HFFc6 (cell line): ENCODE measurements around the gene SLC16A12. TPM values are rescaled to one million over a fixed set of nuclear protein-coding genes. Genes with fewer than 3 reads are reported as not detected.
A peak's percentile ranks its signal among the peaks of the same experiment; 100 is the strongest.

Source experiments
- DNase-seq: peaks from one replicate; pipeline ENCODE4 v3.0.0-alpha.2; 2018
- H3K27ac Mint-ChIP-seq: 2 replicates; pipeline ENCODE4 v1.8.0; 2020; ENCODE audit warnings: mild to moderate bottlenecking, mixed read lengths
- H3K27me3 Mint-ChIP-seq: 2 replicates; pipeline ENCODE4 v1.8.0; 2021; ENCODE audit warnings: mild to moderate bottlenecking, moderate library complexity, mixed read lengths; ENCODE audit not compliant: insufficient read depth
- H3K36me3 Mint-ChIP-seq: 2 replicates; pipeline ENCODE4 v1.8.0; 2021; ENCODE audit warnings: low read depth, mixed read lengths
- H3K4me1 Mint-ChIP-seq: 2 replicates; pipeline ENCODE4 v1.8.0; 2020; ENCODE audit warnings: low read depth, mixed read lengths
- H3K4me3 Mint-ChIP-seq: 2 replicates; pipeline ENCODE4 v1.8.0; 2020; ENCODE audit warnings: mild to moderate bottlenecking, moderate library complexity, mixed read lengths
- H3K9me3 Mint-ChIP-seq: 2 replicates; pipeline ENCODE4 v1.8.0; 2020; ENCODE audit warnings: mild to moderate bottlenecking, mixed read lengths
- CTCF ChIP-seq: fragments of 200-600 bp; sonication (generic); IDR thresholded peaks from 2 replicates; pipeline ENCODE4 v1.5.0; 2021; ENCODE audit warnings: antibody characterized with exemption, mild to moderate bottlenecking
- total RNA-seq, 6 experiments: library from RNA; stranded (reverse); fragmentation: NEBNext Ultra II Directional; extraction: Animal tissue kit (Norgen Biotek cat#: 25700); gene quantifications; 2 replicates in 1 of 6; 3 replicates in 5 of 6; pipeline ENCODE4 v1.2.3, GENCODE V29; 2021

The SLC16A12 gene
- total RNA-seq, 6 experiments from 2014 or later = not detected

GRCh38 chr10:89469517-89469916, 65.9 kb downstream of the SLC16A12 start:
- Mint-ChIP-seq H3K4me3 (no peak overlapping the region), H3K36me3 (no peaks in the 10 kb centered on the region), H3K27me3 (peaks cover 3% of the 10 kb centered on the region; the same call in 1 of the 2 replicates), H3K9me3 (no peaks in the 10 kb centered on the region), H3K27ac (no peak overlapping the region), H3K4me1 (peaks cover 37% of the 10 kb centered on the region)
- DNase-seq = no peak
- TF ChIP-seq CTCF = no peak

DNA sequence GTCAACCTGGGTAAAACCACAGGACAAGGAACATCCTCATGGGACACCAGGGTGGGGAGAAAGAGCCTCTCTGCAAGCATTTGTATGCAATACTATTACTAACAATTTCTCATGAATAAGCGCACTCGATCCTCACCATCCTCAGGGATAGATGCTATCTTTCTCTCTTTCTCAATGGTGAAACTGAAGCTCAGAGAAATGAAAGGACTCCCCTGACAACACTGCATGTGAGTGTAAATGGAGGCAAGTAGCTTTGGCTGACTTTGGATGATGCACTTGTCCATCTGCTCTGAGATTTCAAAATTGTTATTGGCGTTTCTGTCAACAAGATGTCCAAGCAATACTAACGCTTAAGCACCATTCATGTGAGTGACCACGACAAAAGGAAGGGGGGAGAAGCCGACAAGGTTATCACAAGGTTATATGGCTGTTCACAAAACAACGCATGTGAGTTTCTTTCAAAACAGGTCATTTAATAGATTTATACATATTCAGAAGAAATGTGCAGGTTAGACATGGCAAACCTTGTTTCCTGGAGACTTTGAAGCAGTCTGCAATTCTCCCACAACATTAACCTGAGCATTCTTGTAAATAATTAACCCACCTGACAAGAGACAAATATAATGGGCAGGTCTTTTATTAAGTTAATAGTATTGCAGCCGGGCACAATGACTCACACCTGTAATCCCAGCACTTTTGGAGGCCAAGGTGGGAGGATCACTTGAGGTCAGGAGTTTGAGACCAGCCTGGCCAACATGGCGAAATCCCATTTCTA, 67.0 kb downstream of the SLC16A12 start:
- Mint-ChIP-seq H3K27ac (no peak overlapping the region), H3K4me1 (peaks cover 37% of the 10 kb centered on the region), H3K4me3 (no peak overlapping the region), H3K9me3 (no peaks in the 10 kb centered on the region), H3K36me3 (no peaks in the 10 kb centered on the region), H3K27me3 (peaks cover 3% of the 10 kb centered on the region; the same call in 1 of the 2 replicates)
- no peak for DNase-seq
- TF ChIP-seq CTCF = no peak

DNA sequence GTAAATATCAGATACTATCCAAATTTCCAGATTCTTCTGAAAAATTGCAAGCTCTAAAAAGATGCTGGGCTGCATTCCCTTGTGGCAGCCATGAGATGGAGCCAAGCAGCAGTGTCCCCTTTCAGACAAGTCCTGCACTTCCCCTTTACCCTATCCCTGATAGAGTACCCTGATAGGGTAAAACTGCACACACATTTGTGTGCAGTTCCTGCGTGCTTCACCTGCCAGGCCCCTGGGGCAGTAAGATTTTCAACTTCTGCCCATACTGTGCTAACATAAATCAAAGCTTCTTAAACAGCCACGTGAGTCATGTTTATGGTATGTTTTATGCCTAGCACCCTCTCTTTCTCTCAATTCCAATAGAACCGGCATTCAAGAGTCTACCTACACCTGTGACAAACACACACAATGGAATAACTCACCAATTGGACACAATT, 68.8 kb downstream of the SLC16A12 start:
- TF ChIP-seq CTCF = peak; percentile 75
- H3K9me3 Mint-ChIP-seq = no peaks in the 10 kb centered on the region
- peaks cover 3% of the 10 kb centered on the region; the same call in 1 of the 2 replicates for H3K27me3 Mint-ChIP-seq
- H3K4me3 Mint-ChIP-seq = no peak overlapping the region
- peaks cover 37% of the 10 kb centered on the region for H3K4me1 Mint-ChIP-seq
- H3K36me3 Mint-ChIP-seq = no peaks in the 10 kb centered on the region
- H3K27ac Mint-ChIP-seq = peak overlapping the region; percentile 37; the same call in 1 of the 2 replicates
- DNase-seq = peak; percentile 33

- H3K27me3 Mint-ChIP-seq = peaks cover 3% of the 10 kb centered on the region; the same call in 1 of the 2 replicates
- no peak overlapping the region for H3K27ac Mint-ChIP-seq
- H3K9me3 Mint-ChIP-seq = no peaks in the 10 kb centered on the region
- H3K36me3 Mint-ChIP-seq = no peaks in the 10 kb centered on the region
- H3K4me3 Mint-ChIP-seq = no peak overlapping the region
- no peak for TF ChIP-seq CTCF
- peaks cover 29% of the 10 kb centered on the region for H3K4me1 Mint-ChIP-seq
- no peak for DNase-seq
Observed at GRCh38 chr10:89465196-89465595, 70.2 kb downstream of the SLC16A12 start.

DNA sequence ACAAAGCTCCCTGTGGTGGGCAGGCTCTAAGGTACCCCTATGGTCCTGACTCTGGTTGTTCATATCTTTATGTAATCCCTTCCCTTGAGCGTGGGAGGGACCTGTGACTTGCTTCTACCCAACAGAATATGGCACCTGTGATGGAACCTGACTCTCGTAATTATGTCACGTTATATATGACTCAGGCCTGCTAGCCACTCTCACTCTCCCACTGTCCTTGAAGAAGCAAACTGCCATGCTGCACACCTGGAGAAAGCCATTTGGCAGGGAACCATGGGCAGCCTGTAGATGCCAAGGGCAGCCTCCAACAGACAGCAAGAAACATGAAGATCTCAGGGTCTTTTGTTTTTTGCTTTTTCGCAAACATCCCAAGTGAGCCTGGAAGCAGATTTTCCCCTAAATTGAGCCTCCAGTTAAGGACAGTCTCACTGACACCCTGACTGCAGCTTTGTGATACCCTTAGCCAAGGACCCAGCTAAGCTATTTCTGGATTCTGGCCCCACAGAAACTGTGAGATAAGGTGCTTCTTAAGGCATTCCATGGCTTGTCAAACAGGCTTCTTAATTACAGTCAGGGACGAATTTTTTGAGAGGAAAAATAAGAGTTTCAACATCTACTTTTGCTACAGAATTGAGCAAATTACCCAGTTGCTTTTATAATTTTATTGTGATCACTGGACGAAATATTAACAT, 71.4 kb downstream of the SLC16A12 start:
- no peak overlapping the region for H3K27ac Mint-ChIP-seq
- no peak overlapping the region for H3K4me3 Mint-ChIP-seq
- H3K4me1 Mint-ChIP-seq = peaks cover 22% of the 10 kb centered on the region
- H3K36me3 Mint-ChIP-seq = no peaks in the 10 kb centered on the region
- peaks cover 3% of the 10 kb centered on the region; the same call in 1 of the 2 replicates for H3K27me3 Mint-ChIP-seq
- no peaks in the 10 kb centered on the region for H3K9me3 Mint-ChIP-seq
- no peak for TF ChIP-seq CTCF
- no peak for DNase-seq
